ENCODE results near the gene KRTAP13-1.

The KRTAP13-1 gene
- total RNA-seq, result 0 reads per million in 4 experiments

GRCh38 chr21:30395731-30396130, at the start of gene KRTAP13-1:
Gene KRTAP13-1, plus strand, starts transcription at chr21:30396031. Its CDS starts 56 bp downstream, at chr21:30396087.
- DNase-seq, result no peak

- DNase-seq, result no peak
These were observed 47.3 kb upstream of the KRTAP13-1 start, which contains the start of gene KRTAP23-1 for GRCh38 chr21:30348506-30348905. Gene KRTAP23-1, minus strand, starts transcription at chr21:30348606. Its CDS starts 0 bp downstream, at chr21:30348606.

GRCh38 chr21:30349572-30349971, 46.3 kb upstream of the KRTAP13-1 start:
- no peak for DNase-seq

- DNase-seq, result no peak
These were observed 44.3 kb upstream of the KRTAP13-1 start for GRCh38 chr21:30351534-30351933.

- DNase-seq, result no peak
These were observed 41.4 kb upstream of the KRTAP13-1 start for GRCh38 chr21:30354308-30355005.

- DNase-seq, result no peak
These were observed 39.9 kb upstream of the KRTAP13-1 start for GRCh38 chr21:30355906-30356305.

- DNase-seq, result no peak
These were observed 23.6 kb upstream of the KRTAP13-1 start, which contains the start of gene KRTAP13-2 for GRCh38 chr21:30372139-30372770. Gene KRTAP13-2, minus strand, starts transcription at chr21:30372271. Its CDS starts 58 bp downstream, at chr21:30372213.

- DNase-seq, result no peak
These were observed 13.6 kb upstream of the KRTAP13-1 start for GRCh38 chr21:30382201-30382600.

- DNase-seq, result no peak
These were observed 4.3 kb upstream of the KRTAP13-1 start for GRCh38 chr21:30391492-30392025.

GRCh38 chr21:30408782-30409494, 13.1 kb downstream of the KRTAP13-1 start:
- no peak for DNase-seq

- DNase-seq, result no peak
These were observed 20.2 kb downstream of the KRTAP13-1 start for GRCh38 chr21:30415993-30416392.

- no peak for DNase-seq
These were observed 30.0 kb downstream of the KRTAP13-1 start, which contains the start of gene KRTAP13-3 for GRCh38 chr21:30425826-30426225. Gene KRTAP13-3, minus strand, starts transcription at chr21:30425926. Its CDS starts 14 bp downstream, at chr21:30425912.

GRCh38 chr21:30426731-30427130, 30.9 kb downstream of the KRTAP13-1 start:
- DNase-seq, result no peak

- DNase-seq, result no peak
These were observed 34.4 kb downstream of the KRTAP13-1 start, which contains the start of gene KRTAP13-4 for GRCh38 chr21:30430170-30430655. Gene KRTAP13-4, plus strand, starts transcription at chr21:30430220. Its CDS starts 56 bp downstream, at chr21:30430276.

GRCh38 chr21:30434033-30434631, 38.3 kb downstream of the KRTAP13-1 start:
- DNase-seq, result no peak

GRCh38 chr21:30437010-30437565, 41.3 kb downstream of the KRTAP13-1 start:
- no peak for DNase-seq

- no peak for DNase-seq
These were observed 44.1 kb downstream of the KRTAP13-1 start, which contains the start of gene KRTAP15-1 for GRCh38 chr21:30439975-30440374. Gene KRTAP15-1, plus strand, starts transcription at chr21:30440275. Its CDS starts 53 bp downstream, at chr21:30440328.

GRCh38 chr21:30443226-30443625, 47.4 kb downstream of the KRTAP13-1 start:
- no peak for DNase-seq

GRCh38 chr21:30444204-30444603, 48.4 kb downstream of the KRTAP13-1 start:
- DNase-seq, result no peak

All from effector CD8-positive, alpha-beta T cell (primary cell).